ELR (cell line): Measurements from ENCODE around the gene HEPACAM.
A peak's percentile ranks its signal among the peaks of the same experiment; 100 is the strongest.
"Not testable (repeated sequence)": the region's sequence is repeated elsewhere in the genome, so short reads cannot be mapped to it uniquely, and the experiment has no call there.

Experiments
- DNase-seq: peaks from one replicate; pipeline ENCODE4 v3.0.0-alpha.2; 2015; ENCODE audit warnings: low read depth

HEPACAM gene

GRCh38 chr11:124935548-124936514 is at the start of gene HEPACAM:
TSS of gene HEPACAM (minus strand) at chr11:124936047. CDS start at chr11:124936006, 41 bp downstream.
- no peak for DNase-seq

- DNase-seq: no peak
These were observed 48.6 kb upstream of the HEPACAM start for GRCh38 chr11:124984512-124984854.

GRCh38 chr11:124983674-124984511 is 48.0 kb upstream of the HEPACAM start:
- DNase-seq: no peak

- DNase-seq: no peak
These were observed 46.2 kb upstream of the HEPACAM start for GRCh38 chr11:124982043-124982442.

GRCh38 chr11:124978316-124978715 is 42.5 kb upstream of the HEPACAM start:
- no peak for DNase-seq

- no peak for DNase-seq
These were observed 41.2 kb upstream of the HEPACAM start for GRCh38 chr11:124977006-124977405.

GRCh38 chr11:124976531-124976930 is 40.7 kb upstream of the HEPACAM start:
- no peak for DNase-seq

GRCh38 chr11:124971810-124972209 is 36.0 kb upstream of the HEPACAM start:
- peak; percentile 33 for DNase-seq

- peak; percentile 54 for DNase-seq
These were observed 35.1 kb upstream of the HEPACAM start for GRCh38 chr11:124970925-124971324.

- not testable (repeated sequence) for DNase-seq
These were observed 32.4 kb upstream of the HEPACAM start for GRCh38 chr11:124968197-124968596.

GRCh38 chr11:124961972-124962609 is 26.2 kb upstream of the HEPACAM start:
- peak; percentile 78 for DNase-seq

- DNase-seq: no peak
These were observed 19.2 kb upstream of the HEPACAM start for GRCh38 chr11:124955035-124955434.

- no peak for DNase-seq
These were observed 18.7 kb upstream of the HEPACAM start for GRCh38 chr11:124954590-124954955.

- DNase-seq: peak; percentile 99
These were observed 18.1 kb upstream of the HEPACAM start, which contains the start of gene CCDC15 for GRCh38 chr11:124953753-124954589. TSS of gene CCDC15 (plus strand) at chr11:124954202. CDS start at chr11:124954733, 531 bp downstream.

GRCh38 chr11:124951341-124951740 is 15.5 kb upstream of the HEPACAM start:
- DNase-seq: no peak

- DNase-seq: no peak
These were observed 14.9 kb upstream of the HEPACAM start for GRCh38 chr11:124950601-124951330.

- no peak for DNase-seq
These were observed 10.9 kb upstream of the HEPACAM start for GRCh38 chr11:124946735-124947141.

GRCh38 chr11:124945826-124946225 is 10.0 kb upstream of the HEPACAM start:
- DNase-seq: no peak

GRCh38 chr11:124944565-124944964 is 8.7 kb upstream of the HEPACAM start:
- DNase-seq: no peak

- no peak for DNase-seq
These were observed 7.9 kb upstream of the HEPACAM start for GRCh38 chr11:124943741-124944140.

GRCh38 chr11:124943254-124943616 is 7.4 kb upstream of the HEPACAM start:
- peak; percentile 12 for DNase-seq
